ENCODE results near the gene CD70. TPM values are rescaled to one million over a fixed set of nuclear protein-coding genes. Genes with fewer than 3 reads are reported as not detected.

The CD70 gene
- total and polyA plus RNA-seq, 2 of the 8 experiments (the other 6 are each of a cell fraction or from before 2014, with no cell fraction given), result 1.3 to 12.0 TPM

DNA sequence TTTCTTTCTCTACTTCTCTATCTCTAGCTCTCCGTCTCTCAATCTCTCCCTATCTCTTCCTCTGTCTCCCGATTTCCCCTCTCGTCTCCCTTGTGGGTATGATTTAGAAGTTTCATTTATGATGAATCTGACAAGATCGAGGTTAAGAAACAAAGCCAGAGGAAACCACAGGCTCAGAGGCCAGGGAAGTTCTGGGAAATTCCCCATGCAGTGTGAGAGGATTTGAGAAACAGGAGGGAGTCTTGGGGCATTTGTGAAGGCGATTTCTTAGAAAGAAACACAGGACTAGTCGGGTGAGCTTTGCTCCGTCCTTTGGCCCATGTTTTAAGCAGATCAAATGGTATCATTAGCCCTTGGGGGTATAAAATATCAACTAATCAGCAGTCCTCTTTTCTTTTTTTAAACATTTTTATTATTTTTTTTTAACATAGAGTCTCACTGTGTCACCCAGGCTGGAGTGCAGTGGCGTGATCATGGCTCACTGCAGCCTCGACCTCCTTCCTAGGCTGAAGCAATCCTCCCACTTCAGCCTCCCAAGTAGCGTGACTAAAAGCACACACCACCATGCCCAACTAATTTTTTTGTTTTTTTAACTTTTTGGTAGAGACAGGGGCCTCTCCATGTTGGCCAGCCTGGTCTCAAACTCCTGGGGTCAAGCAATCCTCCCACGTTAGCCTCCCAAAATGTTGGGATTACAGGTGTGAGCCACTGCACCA is 34.3 kb downstream of the CD70 start:
- 81% methylated on average over 11 of the region's 11 CpGs; no CpG with 5 or more reads in 1 of the 2 experiments for WGBS, 2 experiments (ENCODE audit: extremely low coverage in 1 of 2, insufficient coverage in 1 of 2, insufficient read length in 1 of 2, insufficient replicate concordance in 2 of 2, low coverage in 1 of 2, low lambda C conversion rate in 2 of 2, missing lambda C conversion rate in 1 of 2)
- POLR2A ChIA-PET (ENCODE audit: partially characterized antibody), result interaction anchor here (1.1 kb wide), 1 partner anchor 26 kb away, joined by 3 read pairs; the partner anchor contains the start of gene TNFSF9

More for the DNA sequence above, 34.3 kb downstream of the CD70 start:
- no peak for FAIRE-seq
- H3K56ac ChIP-seq (replicated peaks; ENCODE audit: insufficient read length, low read depth, low read length), result no peak overlapping the region
- no peak overlapping the region for H4K5ac ChIP-seq (ENCODE audit: insufficient read length, low read depth, low read length)
- no peak overlapping the region for H3K14ac ChIP-seq (ENCODE audit: insufficient read length)
- no peak overlapping the region for H4K91ac ChIP-seq (replicated peaks; ENCODE audit: insufficient read length, low read length)
- no peak for TF ChIP-seq SP1 (IDR thresholded peaks at IDR 0.05; ENCODE audit: low read depth, low read length)
- no peak for TF ChIP-seq RXRA (IDR thresholded peaks at IDR 0.05; ENCODE audit: insufficient read depth, low read depth, low read length)
- TF ChIP-seq, protein P1, sequence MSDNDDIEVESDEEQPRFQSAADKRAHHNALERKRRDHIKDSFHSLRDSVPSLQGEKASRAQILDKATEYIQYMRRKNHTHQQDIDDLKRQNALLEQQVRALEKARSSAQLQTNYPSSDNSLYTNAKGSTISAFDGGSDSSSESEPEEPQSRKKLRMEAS (IDR thresholded peaks at IDR 0.05), result no peak
- no peak for TF ChIP-seq TCF12 (IDR thresholded peaks at IDR 0.05; ENCODE audit: low read depth, low read length)
- no peak for TF ChIP-seq BCL11A (IDR thresholded peaks at IDR 0.05; ENCODE audit: low read depth in 2 of 2, low read length in 2 of 2)
- TF ChIP-seq FOSL1 (IDR thresholded peaks at IDR 0.05; ENCODE audit: insufficient read depth, low read depth, low read length), result no peak
- no peak for TF ChIP-seq TBP (IDR thresholded peaks at IDR 0.05; ENCODE audit: low read depth, low read length)
- TF ChIP-seq GTF2F1 (IDR thresholded peaks at IDR 0.05; ENCODE audit: borderline replicate concordance, low read depth, low read length), result no peak
- TF ChIP-seq SRF (IDR thresholded peaks at IDR 0.05; ENCODE audit: low read depth, low read length), result no peak
- TF ChIP-seq POU5F1 (IDR thresholded peaks at IDR 0.05; ENCODE audit: low read depth, low read length), result no peak
- TF ChIP-seq SP2 (IDR thresholded peaks at IDR 0.05; ENCODE audit: low read length), result no peak
- TF ChIP-seq NANOG (IDR thresholded peaks at IDR 0.05; ENCODE audit: insufficient read depth, low read depth, low read length, poor library complexity, severe bottlenecking), result no peak
- H2BK15ac ChIP-seq (ENCODE audit: low read length), result no peak overlapping the region
- H3K79me2 ChIP-seq (ENCODE audit: control insufficient read depth in 1 of 2, insufficient read depth in 2 of 2, low read length in 2 of 2), result no peaks in the 10 kb centered on the region
- H3K79me1 ChIP-seq (ENCODE audit: low read depth, low read length), result no peaks in the 10 kb centered on the region
- no peak overlapping the region for H3K4ac ChIP-seq (replicated peaks; ENCODE audit: insufficient read length, low read depth, low read length)
- no peak overlapping the region for H2BK12ac ChIP-seq (ENCODE audit: low read depth, low read length)
- no peaks in the 10 kb centered on the region for H4K20me1 ChIP-seq (replicated peaks in 1 of 2; ENCODE audit: control insufficient read depth in 1 of 2, insufficient read depth in 2 of 2, low read length in 2 of 2)
- H2AFZ ChIP-seq (ENCODE audit: low read length), result no peak overlapping the region
- H3K27me3 ChIP-seq (replicated peaks in 1 of 4; ENCODE audit: control insufficient read depth in 3 of 4, extremely low read depth in 1 of 4, insufficient read depth in 3 of 4, low read length in 3 of 4), result no peaks in the 10 kb centered on the region
- H2BK5ac ChIP-seq (ENCODE audit: low read depth, low read length), result no peak overlapping the region
- CTCF ChIA-PET (ENCODE audit: partially characterized antibody), result interaction anchor here (0.6 to 1.0 kb wide), 2 partner anchors 29 to 65 kb away, joined by 3 to 4 read pairs; no protein-coding TSS in a partner anchor
- H3K9me3 ChIP-seq (ENCODE audit: insufficient read depth in 2 of 2, low read depth in 1 of 2, low read length in 1 of 2), result no peaks in the 10 kb centered on the region
- no peak overlapping the region for H3K18ac ChIP-seq (ENCODE audit: extremely low read depth, low read length)
- no peaks in the 10 kb centered on the region for H3K36me3 ChIP-seq (ENCODE audit: control insufficient read depth in 2 of 4, insufficient read depth in 4 of 4, low read length in 3 of 4)
- H2BK120ac ChIP-seq (replicated peaks; ENCODE audit: low read depth, low read length), result no peak overlapping the region
- H4K8ac ChIP-seq (ENCODE audit: extremely low read depth, insufficient read depth, low read length), result no peak overlapping the region
- no peak overlapping the region for H3K4me3 ChIP-seq (ENCODE audit: extremely low read depth in 1 of 4, insufficient read depth in 2 of 4, low read depth in 3 of 4, low read length in 4 of 4)
- no peak overlapping the region for H2BK20ac ChIP-seq (ENCODE audit: low read length)
- no peak overlapping the region for H3K4me2 ChIP-seq (ENCODE audit: insufficient read depth in 1 of 2, low read depth in 2 of 2, low read length in 2 of 2)
- H2AK5ac ChIP-seq (ENCODE audit: low read depth, low read length), result no peak overlapping the region
- peaks cover 2% of the 10 kb centered on the region; the same call in 1 of the 2 replicates for H3K23me2 ChIP-seq (ENCODE audit: low read depth, low read length)
- no peak overlapping the region for H3K23ac ChIP-seq (ENCODE audit: insufficient read length)
- H3K9ac ChIP-seq (replicated peaks in 1 of 4; ENCODE audit: extremely low read depth in 1 of 4, low read depth in 3 of 4, low read length in 3 of 4), result no peak overlapping the region
- no peak overlapping the region for H3K27ac ChIP-seq (ENCODE audit: low read depth, low read length)
- no peak for DNase-seq (ENCODE audit: low read depth in 1 of 2, low spot score in 2 of 2)
- peaks cover 0 to 5% (median under 1%) of the 10 kb centered on the region in 4 experiments; a peak in 4 of 7 replicates for H3K4me1 ChIP-seq (replicated peaks in 1 of 4; ENCODE audit: control insufficient read depth in 3 of 4, insufficient read depth in 4 of 4, low read length in 3 of 4)
